Measurements from ENCODE around the gene SPIC. TPM values are rescaled to one million over a fixed set of nuclear protein-coding genes. Genes with fewer than 3 reads are reported as not detected.

The SPIC gene
- total RNA-seq: not detected
- long read RNA-seq: 0 reads

DNA sequence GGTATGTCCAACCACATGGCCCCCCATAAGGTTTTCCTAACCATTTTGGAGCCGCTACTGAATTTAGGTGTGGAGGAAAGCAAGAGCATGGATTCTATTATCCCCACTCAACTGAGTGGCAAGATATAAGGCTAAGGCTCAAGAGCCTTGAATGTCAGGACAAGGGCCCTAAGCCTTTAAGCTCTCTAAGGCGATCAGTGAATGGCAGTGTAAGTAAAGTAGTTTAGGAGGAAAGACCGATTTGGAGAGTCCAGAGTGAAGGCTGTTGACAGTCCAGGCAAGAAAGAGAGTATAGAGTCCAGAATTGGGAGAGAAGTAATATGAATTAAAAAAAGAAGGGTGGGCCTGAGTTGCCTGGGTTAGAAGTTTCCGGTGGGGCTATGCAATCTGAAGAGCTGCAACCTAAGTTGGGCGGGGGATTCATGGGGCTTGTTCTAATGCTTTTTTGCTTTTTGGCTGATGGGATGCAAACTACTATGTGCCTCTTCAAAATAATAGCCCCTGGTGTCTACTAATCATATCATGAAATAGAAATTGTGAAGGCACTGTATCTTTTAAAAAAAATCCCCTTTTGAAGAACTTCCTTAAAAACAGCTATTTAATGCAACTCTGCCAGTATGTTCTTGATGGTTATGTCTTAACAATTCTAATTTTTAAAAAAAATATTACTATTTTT is at the start of gene SPIC:
Gene SPIC (plus strand): TSS at position 626 of the 676 bp plus-strand sequence. CDS start 1,569 bp downstream, outside the sequence.
- H3K27me3 ChIP-seq (ENCODE audit: low read depth): no peaks in the 10 kb centered on the region
- TF ChIP-seq, protein P1, sequence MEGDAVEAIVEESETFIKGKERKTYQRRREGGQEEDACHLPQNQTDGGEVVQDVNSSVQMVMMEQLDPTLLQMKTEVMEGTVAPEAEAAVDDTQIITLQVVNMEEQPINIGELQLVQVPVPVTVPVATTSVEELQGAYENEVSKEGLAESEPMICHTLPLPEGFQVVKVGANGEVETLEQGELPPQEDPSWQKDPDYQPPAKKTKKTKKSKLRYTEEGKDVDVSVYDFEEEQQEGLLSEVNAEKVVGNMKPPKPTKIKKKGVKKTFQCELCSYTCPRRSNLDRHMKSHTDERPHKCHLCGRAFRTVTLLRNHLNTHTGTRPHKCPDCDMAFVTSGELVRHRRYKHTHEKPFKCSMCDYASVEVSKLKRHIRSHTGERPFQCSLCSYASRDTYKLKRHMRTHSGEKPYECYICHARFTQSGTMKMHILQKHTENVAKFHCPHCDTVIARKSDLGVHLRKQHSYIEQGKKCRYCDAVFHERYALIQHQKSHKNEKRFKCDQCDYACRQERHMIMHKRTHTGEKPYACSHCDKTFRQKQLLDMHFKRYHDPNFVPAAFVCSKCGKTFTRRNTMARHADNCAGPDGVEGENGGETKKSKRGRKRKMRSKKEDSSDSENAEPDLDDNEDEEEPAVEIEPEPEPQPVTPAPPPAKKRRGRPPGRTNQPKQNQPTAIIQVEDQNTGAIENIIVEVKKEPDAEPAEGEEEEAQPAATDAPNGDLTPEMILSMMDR (IDR thresholded peaks at IDR 0.05; ENCODE audit: borderline replicate concordance): no peak
- H3K4me1 ChIP-seq: no peaks in the 10 kb centered on the region
- DNase-seq: no peak
- H3K27ac ChIP-seq (replicated peaks): no peak within 1 kb of the TSS
- no peak within 1 kb of the TSS for H3K4me3 ChIP-seq
- intact Hi-C loops (cut with micrococcal nuclease): no loop called here
- no peaks in the 10 kb centered on the region for H3K36me3 ChIP-seq
- no peaks in the 10 kb centered on the region for H3K9me3 ChIP-seq (replicated peaks)

DNA sequence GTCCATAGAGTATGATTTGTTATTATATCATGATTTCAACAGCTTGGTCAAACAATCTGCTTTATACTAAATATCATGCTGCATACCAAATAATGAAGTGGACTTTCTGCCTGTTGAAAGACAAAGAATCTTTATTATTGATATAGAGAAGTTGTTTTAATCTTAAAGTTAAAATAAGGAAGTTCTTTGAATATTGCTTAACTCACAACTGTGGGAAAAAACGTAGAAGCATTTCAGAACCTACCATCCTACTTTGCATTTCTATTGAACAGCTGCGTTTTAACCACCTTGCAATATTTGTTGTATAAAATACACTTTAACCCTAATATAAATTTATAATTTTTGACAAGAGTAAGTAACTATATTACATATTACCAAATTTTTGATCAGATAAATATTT is 44.7 kb upstream of the SPIC start:
- intact Hi-C loops (cut with micrococcal nuclease): no loop called here
- Histone ChIP-seq H3K36me3 (no peaks in the 10 kb centered on the region), H3K4me3 (no peak overlapping the region), H3K9me3 (replicated peaks) (peaks cover 5% of the 10 kb centered on the region), H3K27ac (replicated peaks) (no peak overlapping the region), H3K27me3 (ENCODE audit: low read depth) (no peaks in the 10 kb centered on the region), H3K4me1 (no peaks in the 10 kb centered on the region)
- TF ChIP-seq, protein P1 (IDR thresholded peaks at IDR 0.05; ENCODE audit: borderline replicate concordance): no peak
- no peak for DNase-seq

DNA sequence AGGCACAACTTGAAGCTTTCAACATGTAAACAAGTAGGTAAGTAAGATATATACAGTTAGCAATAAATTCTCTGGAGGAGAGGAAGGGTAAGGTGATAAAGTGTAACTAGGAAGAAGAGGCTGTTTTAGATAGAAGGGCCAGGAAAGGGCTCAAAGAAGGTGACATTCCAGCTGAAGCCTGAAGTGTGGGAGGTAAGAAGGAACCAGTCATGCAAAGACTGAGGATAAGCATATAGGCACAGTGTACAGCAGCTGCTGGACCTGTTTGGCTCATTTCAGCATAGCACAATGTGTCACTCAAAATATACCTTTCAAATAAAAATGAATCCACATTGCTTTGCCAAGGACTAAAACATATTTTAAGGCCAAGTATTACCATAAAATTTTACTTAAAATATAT is 39.0 kb upstream of the SPIC start:
- intact Hi-C loops (cut with micrococcal nuclease): no loop called here
- H3K27ac ChIP-seq (replicated peaks): no peak overlapping the region
- TF ChIP-seq, protein P1 (IDR thresholded peaks at IDR 0.05; ENCODE audit: borderline replicate concordance): no peak
- H3K4me3 ChIP-seq: no peak overlapping the region
- no peaks in the 10 kb centered on the region for H3K9me3 ChIP-seq (replicated peaks)
- H3K4me1 ChIP-seq: no peaks in the 10 kb centered on the region
- no peaks in the 10 kb centered on the region for H3K36me3 ChIP-seq
- H3K27me3 ChIP-seq (ENCODE audit: low read depth): peaks cover 11% of the 10 kb centered on the region
- DNase-seq: no peak

DNA sequence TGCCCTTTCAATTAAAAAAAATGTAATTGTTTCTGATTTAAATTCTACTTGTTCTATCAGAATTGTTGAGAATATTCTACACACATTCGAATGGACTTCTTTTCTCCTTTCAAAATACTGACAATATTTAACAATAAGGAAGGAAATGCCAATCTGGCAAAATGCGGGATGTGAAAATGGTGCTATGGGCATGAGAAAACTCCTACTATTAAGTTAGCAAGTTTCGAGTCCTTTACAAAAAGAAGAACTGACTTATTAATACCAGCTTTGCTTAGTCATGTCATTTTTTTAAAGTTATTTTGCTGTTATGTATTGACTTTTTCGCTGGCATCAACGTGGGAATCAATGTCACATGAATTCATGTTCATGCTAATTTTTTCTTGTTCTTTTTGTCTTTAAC is 35.9 kb upstream of the SPIC start:
- Histone ChIP-seq H3K9me3 (replicated peaks) (no peaks in the 10 kb centered on the region), H3K27me3 (ENCODE audit: low read depth) (peaks cover 11% of the 10 kb centered on the region), H3K36me3 (no peaks in the 10 kb centered on the region), H3K4me3 (no peak overlapping the region), H3K4me1 (no peaks in the 10 kb centered on the region), H3K27ac (replicated peaks) (no peak overlapping the region)
- DNase-seq: no peak
- TF ChIP-seq, protein P1 (IDR thresholded peaks at IDR 0.05; ENCODE audit: borderline replicate concordance): no peak
- intact Hi-C loops (cut with micrococcal nuclease): no loop called here

DNA sequence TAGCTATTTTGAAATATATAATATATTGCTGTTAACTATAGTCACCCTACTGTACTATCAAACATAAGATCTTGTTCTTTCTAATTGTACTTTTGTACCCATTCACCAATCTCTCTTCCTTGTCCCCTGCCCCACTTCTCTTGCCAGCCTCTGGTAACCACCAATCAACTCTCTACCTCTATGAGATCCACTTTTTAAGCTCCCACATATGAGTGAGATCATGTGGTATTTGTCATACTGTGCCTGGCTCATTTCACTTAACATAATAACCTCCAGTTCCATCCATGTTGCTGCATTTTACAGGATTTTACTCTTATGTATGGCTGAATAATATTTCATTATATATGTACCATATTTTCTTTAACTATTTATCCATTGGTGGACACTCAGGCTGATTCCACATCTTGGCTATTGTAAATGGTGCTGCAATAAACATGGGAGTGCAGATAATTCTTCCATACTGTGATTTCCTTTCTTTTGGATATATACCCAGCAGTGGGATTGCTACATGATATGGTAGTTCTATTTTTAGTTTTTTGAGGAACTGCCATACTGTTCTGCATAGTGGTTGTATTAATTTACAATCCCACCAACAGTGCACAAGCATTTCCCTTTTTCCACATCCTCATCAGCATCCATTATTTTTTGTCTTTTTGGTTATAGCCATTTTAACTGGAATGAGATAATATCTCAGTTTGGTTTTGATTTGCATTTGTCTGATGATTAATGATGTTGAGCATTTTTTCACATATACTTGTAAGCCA is 33.5 kb upstream of the SPIC start:
- intact Hi-C loops (cut with micrococcal nuclease): no loop called here
- Histone ChIP-seq H3K27ac (replicated peaks) (no peak overlapping the region), H3K4me3 (no peak overlapping the region), H3K4me1 (no peaks in the 10 kb centered on the region), H3K9me3 (replicated peaks) (no peaks in the 10 kb centered on the region), H3K27me3 (ENCODE audit: low read depth) (peaks cover 4% of the 10 kb centered on the region), H3K36me3 (no peaks in the 10 kb centered on the region)
- no peak for DNase-seq
- TF ChIP-seq, protein P1 (IDR thresholded peaks at IDR 0.05; ENCODE audit: borderline replicate concordance): no peak

Measured in left ventricle myocardium inferior (tissue), 1 donor.